Keratinocyte (primary cell): ENCODE results near the gene ITPR1. TPM values are rescaled to one million over a fixed set of nuclear protein-coding genes. Genes with fewer than 3 reads are reported as not detected.

ENCODE experiments used
- DNase-seq: peaks from one replicate; pipeline ENCODE4 v3.0.0-alpha.2; 2011; ENCODE audit warnings: low read depth, missing footprints, low spot score
- FAIRE-seq: peaks from 2 replicates; lab custom pipeline; 2011; peaks lifted over from hg19 to GRCh38; lab: Jason Lieb, UNC
- H2AFZ ChIP-seq: 2 replicates; pipeline ENCODE4 v1.6.0; 2012; ENCODE audit warnings: low read length, control low read depth, inconsistent platforms; ENCODE audit not compliant: control insufficient read depth
- H3K27ac ChIP-seq: 2 replicates; pipeline ENCODE4 v1.5.1; 2011; ENCODE audit warnings: low read length; ENCODE audit not compliant: control insufficient read depth, insufficient read depth
- H3K27me3 ChIP-seq: 3 replicates; pipeline ENCODE4 v1.6.0; 2011; ENCODE audit warnings: low read length; ENCODE audit not compliant: control insufficient read depth, insufficient read depth; ENCODE audit errors: extremely low read depth
- H3K36me3 ChIP-seq, 2 experiments: 2 replicates in 1 of 2; 3 replicates in 1 of 2; pipeline ENCODE4 v1.5.1; 2011; ENCODE audit warnings: low read length in 2 of 2, mild to moderate bottlenecking in 1 of 2; ENCODE audit not compliant: control insufficient read depth in 2 of 2, insufficient read depth in 2 of 2; ENCODE audit errors: extremely low read depth in 1 of 2
- H3K4me1 ChIP-seq: 3 replicates; pipeline ENCODE4 v1.5.1; 2011; ENCODE audit warnings: low read length; ENCODE audit not compliant: control insufficient read depth, insufficient read depth; ENCODE audit errors: extremely low read depth
- H3K4me2 ChIP-seq: 3 replicates; pipeline ENCODE4 v1.6.0; 2011; ENCODE audit warnings: low read depth, low read length; ENCODE audit not compliant: control insufficient read depth, insufficient read depth; ENCODE audit errors: extremely low read depth
- H3K4me3 ChIP-seq, 3 experiments: fragments of 200-600 bp in 1 of 3; sonication (generic) in 1 of 3; 2 replicates in 2 of 3; 3 replicates in 1 of 3; pipeline ENCODE4 v1.5.1; 2011 to 2016; ENCODE audit warnings: low read length in 3 of 3, mild to moderate bottlenecking in 3 of 3, control low read depth in 2 of 3, inconsistent platforms in 1 of 3, low read depth in 1 of 3, mixed read lengths in 1 of 3, mixed run types in 1 of 3, moderate library complexity in 1 of 3; ENCODE audit not compliant: control insufficient read depth in 2 of 3, insufficient read depth in 2 of 3; ENCODE audit errors: extremely low read depth in 1 of 3
- H3K79me2 ChIP-seq: 2 replicates; pipeline ENCODE4 v1.6.0; 2012; ENCODE audit warnings: low read length; ENCODE audit not compliant: control insufficient read depth, insufficient read depth
- H3K9ac ChIP-seq: 3 replicates; pipeline ENCODE4 v1.6.0; 2011; ENCODE audit warnings: low read length; ENCODE audit not compliant: control insufficient read depth, insufficient read depth; ENCODE audit errors: extremely low read depth
- H3K9me1 ChIP-seq: 3 replicates; pipeline ENCODE4 v1.6.0; 2011; ENCODE audit warnings: low read length; ENCODE audit not compliant: control insufficient read depth, insufficient read depth; ENCODE audit errors: extremely low read depth
- H3K9me3 ChIP-seq: 2 replicates; pipeline ENCODE4 v1.5.1; 2012; ENCODE audit warnings: low read depth, low read length; ENCODE audit not compliant: control insufficient read depth
- H4K20me1 ChIP-seq: 3 replicates; pipeline ENCODE4 v1.6.0; 2011; ENCODE audit warnings: low read length; ENCODE audit not compliant: control insufficient read depth, insufficient read depth; ENCODE audit errors: extremely low read depth
- CTCF ChIP-seq, 3 experiments: IDR thresholded peaks in 1 of 3; conservative IDR thresholded peaks in 1 of 3; optimal IDR thresholded peaks in 1 of 3; 2 replicates in 2 of 3; 3 replicates in 1 of 3; pipeline versions ENCODE3 to v1.5.1; 2011; ENCODE audit warnings: low read length in 3 of 3, mild to moderate bottlenecking in 3 of 3, moderate library complexity in 2 of 3, control low read depth in 1 of 3, inconsistent platforms in 1 of 3; ENCODE audit not compliant: insufficient read depth in 2 of 3; ENCODE audit errors: extremely low read depth in 1 of 3
- EZH2 ChIP-seq: IDR thresholded peaks from one replicate; pipeline ENCODE4 v1.6.1; 2012; ENCODE audit warnings: inconsistent platforms, mild to moderate bottlenecking, low read length, moderate library complexity
- dilution Hi-C: fragments of 300-500 bp; cut with MboI; formaldehyde crosslinking; loops from one replicate; pipeline ENCODE4 v1.7.0; 2020; ENCODE audit warnings: low sequenced_read_pairs; ENCODE audit not compliant: extremely low pct_ligation_motif_present
- polyA plus RNA-seq, 5 experiments: library from polyadenylated mRNA; depleted of rRNA in 3 of 5; stranded (reverse) in 3 of 5; stranded (forward) in 1 of 5; unstranded in 1 of 5; fragments of >200 nt; gene quantifications; 1 replicate in 1 of 5; 2 replicates in 3 of 5; 3 replicates in 1 of 5; pipeline versions ENCODE4 v1.2.1 to v1.2.3, GENCODE V29; 2011 to 2012; ENCODE audit warnings: missing spikeins in 2 of 5, low read depth in 1 of 5, low replicate concordance in 1 of 5

The ITPR1 gene
- polyA plus RNA-seq, 1 donor (not counting 4 experiments of a cell fraction or from before 2014, with no cell fraction given): 3.5 TPM

- Histone ChIP-seq H3K27me3 (no peaks in the 10 kb centered on the region), H3K9me1 (no peaks in the 10 kb centered on the region), H2AFZ (no peak overlapping the region), H3K4me1 (no peaks in the 10 kb centered on the region), H3K27ac (no peak overlapping the region), H3K36me3 (no peaks in the 10 kb centered on the region), H3K9ac (no peak overlapping the region), H4K20me1 (no peaks in the 10 kb centered on the region), H3K9me3 (no peaks in the 10 kb centered on the region), H3K4me3 (no peak overlapping the region), H3K4me2 (no peak overlapping the region), H3K79me2 (no peaks in the 10 kb centered on the region)
- no peak for FAIRE-seq
- no peak for DNase-seq
- dilution Hi-C loops: no loop called here
- TF ChIP-seq EZH2: no peak
- TF ChIP-seq CTCF (optimal IDR thresholded peaks at IDR 0.05 in 1 of 3, IDR thresholded peaks at IDR 0.05 in 1 of 3, conservative IDR thresholded peaks at IDR 0.05 in 1 of 3; ENCODE audit: extremely low read depth in 1 of 3, insufficient read depth in 2 of 3, low read length in 3 of 3): no peak
Measured at GRCh38 chr3:4575381-4575780, 82.2 kb downstream of the ITPR1 start.

- no peak overlapping the region for H3K27ac ChIP-seq
- dilution Hi-C loops: no loop called here
- no peak overlapping the region for H2AFZ ChIP-seq
- DNase-seq (no peak), FAIRE-seq (no peak)
- H4K20me1 ChIP-seq: no peaks in the 10 kb centered on the region
- H3K4me3 ChIP-seq: no peak overlapping the region
- H3K9me3 ChIP-seq: no peaks in the 10 kb centered on the region
- no peak for TF ChIP-seq CTCF (optimal IDR thresholded peaks at IDR 0.05 in 1 of 3, IDR thresholded peaks at IDR 0.05 in 1 of 3, conservative IDR thresholded peaks at IDR 0.05 in 1 of 3; ENCODE audit: extremely low read depth in 1 of 3, insufficient read depth in 2 of 3, low read length in 3 of 3)
- no peak for TF ChIP-seq EZH2
- no peaks in the 10 kb centered on the region for H3K9me1 ChIP-seq
- no peak overlapping the region for H3K4me2 ChIP-seq
- H3K4me1 ChIP-seq: peaks cover 14% of the 10 kb centered on the region
- H3K36me3 ChIP-seq: no peaks in the 10 kb centered on the region
- H3K79me2 ChIP-seq: no peaks in the 10 kb centered on the region
- no peaks in the 10 kb centered on the region for H3K27me3 ChIP-seq
- no peak overlapping the region for H3K9ac ChIP-seq
Measured at GRCh38 chr3:4577721-4578120, 84.6 kb downstream of the ITPR1 start.
